HG03442 (cell line): ENCODE results near the gene ZACN.

Source experiments
- ATAC-seq: cut with Tn5 transposase; IDR thresholded peaks from one replicate; pipeline ENCODE4 v1.9.1; 2021; ENCODE audit warnings: mild to moderate bottlenecking, moderate library complexity; ENCODE audit not compliant: unreplicated experiment

Gene ZACN

DNA sequence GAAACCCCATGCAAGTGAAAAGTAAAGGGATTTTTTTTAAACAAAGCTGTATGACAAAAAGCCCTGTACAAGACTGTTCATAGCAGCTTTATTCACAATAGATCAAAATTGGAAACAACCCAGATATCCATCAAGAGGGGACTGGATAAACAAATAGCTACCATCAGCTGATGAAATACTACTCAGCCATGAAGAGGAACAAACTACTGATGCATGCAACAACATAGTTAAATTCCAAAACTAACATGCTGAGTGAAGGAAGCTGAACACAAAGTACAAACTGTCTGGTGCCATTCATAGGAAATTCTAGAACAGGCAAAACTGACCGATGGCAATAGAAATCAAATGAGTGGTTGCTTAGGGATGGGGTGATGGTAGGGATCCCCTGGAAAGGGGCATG lies 46.9 kb downstream of the ZACN start:
- ATAC-seq, result no peak

DNA sequence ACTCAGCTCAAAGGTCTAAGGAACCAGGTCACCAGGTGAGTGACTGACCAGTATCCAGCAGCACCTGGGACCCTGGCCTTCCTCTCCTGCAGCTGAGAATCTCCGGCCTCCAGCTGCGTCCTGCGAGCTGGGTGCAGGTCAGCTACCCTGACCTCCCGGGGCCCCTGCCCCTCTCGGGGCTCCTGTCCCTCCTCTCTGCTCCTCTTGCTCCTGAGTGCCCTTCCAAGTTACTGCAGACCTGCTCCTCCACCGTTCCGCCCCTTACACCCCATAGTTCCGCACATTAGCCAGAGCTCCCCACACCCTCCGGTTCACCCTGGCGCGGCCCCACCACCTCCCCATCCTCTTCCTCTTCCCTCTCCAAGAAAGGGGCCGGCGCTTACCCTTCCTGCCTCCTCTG lies 51.5 kb downstream of the ZACN start:
- no peak for ATAC-seq

DNA sequence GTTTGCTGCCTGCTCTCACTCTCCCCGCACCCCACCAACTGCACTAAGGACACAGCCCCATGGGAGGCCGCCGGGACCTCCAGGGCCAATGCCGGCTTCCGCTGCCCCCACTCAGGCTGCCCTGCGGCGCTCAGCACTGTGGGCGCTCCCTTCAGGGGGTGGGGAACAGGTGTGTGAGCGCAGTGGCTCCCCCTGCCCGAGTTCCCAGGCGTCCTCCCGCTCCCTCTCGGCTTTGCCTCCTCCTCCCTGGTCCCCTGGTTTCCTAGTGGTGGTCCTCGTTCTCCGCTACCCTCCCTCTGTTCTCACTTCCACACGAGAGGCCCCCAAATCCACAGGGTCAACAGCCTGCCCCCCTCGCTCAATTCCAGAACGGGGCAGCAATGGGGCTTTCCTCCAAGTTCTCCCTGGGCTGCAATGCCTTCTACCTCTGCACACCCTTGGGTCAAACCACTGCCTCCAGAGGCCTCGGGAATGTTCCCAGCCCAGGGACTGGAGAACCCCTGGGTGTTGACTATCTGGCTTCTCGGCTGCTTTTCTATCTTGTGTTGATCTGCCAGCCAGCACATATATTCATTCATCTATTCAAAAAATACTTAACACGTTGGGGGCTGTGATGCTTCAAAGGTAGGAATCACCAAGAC lies 52.2 kb downstream of the ZACN start:
- no peak for ATAC-seq

DNA sequence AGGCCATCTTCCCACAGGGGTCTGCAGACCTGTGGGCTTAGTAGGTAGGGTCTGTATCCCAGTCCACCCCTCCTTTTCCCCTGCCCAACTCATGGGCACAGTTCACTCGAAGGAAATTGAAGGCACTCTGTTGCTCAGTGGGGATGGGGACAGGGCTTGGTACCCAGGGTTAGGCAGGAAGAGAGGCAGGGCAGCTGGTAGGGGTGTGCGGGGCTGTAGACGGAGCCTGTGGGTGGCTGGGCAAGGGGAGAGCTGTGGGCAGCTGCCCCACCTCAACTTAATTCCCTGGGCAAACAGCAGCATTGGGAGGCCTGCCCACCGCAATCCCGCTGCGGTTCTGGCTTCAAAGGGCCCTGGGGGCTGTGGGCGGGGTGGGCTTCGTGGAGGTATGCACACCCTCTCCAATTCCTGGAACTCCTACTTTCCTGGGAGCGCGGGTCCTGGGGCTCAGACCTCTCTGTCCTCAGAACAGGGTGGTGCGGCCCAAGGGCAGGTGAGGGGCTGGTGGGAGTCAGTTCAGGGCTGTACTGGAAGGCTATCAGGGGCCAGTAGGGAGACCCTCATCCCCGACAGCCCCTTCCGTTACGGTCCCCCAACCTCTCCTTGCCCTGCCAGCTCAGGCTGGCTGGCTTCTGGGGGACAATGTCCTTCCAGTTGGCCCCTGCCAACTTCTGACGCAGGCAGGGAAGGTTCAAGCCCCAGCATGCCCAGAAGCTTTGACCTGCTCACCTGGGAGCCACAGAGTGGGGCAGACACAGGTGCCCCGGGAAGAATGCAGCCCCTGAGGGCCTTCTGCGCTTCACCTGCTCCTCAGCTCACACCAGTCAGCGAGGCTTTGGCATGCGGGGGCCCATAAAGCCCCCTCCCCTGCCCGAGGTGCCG lies 53.0 kb downstream of the ZACN start:
- no peak for ATAC-seq
